HFF-Myc (cell line): ENCODE results near the gene LAG3.

Experiments used
- DNase-seq: peaks from one replicate; pipeline ENCODE4 v3.0.0-alpha.2; 2011; ENCODE audit warnings: low read depth; ENCODE audit errors: extremely low read depth
- H3K4me3 ChIP-seq: replicated peaks from 2 replicates; pipeline ENCODE4 v1.5.1; 2011; ENCODE audit warnings: low read depth, mild to moderate bottlenecking, control low read depth, low read length
- TF ChIP-seq, protein P1 (sequence below): IDR thresholded peaks from 2 replicates; pipeline ENCODE4 v1.5.1; 2012; ENCODE audit warnings: mild to moderate bottlenecking, low read depth, low read length, control low read depth; ENCODE audit errors: missing control alignments

The LAG3 gene

DNA sequence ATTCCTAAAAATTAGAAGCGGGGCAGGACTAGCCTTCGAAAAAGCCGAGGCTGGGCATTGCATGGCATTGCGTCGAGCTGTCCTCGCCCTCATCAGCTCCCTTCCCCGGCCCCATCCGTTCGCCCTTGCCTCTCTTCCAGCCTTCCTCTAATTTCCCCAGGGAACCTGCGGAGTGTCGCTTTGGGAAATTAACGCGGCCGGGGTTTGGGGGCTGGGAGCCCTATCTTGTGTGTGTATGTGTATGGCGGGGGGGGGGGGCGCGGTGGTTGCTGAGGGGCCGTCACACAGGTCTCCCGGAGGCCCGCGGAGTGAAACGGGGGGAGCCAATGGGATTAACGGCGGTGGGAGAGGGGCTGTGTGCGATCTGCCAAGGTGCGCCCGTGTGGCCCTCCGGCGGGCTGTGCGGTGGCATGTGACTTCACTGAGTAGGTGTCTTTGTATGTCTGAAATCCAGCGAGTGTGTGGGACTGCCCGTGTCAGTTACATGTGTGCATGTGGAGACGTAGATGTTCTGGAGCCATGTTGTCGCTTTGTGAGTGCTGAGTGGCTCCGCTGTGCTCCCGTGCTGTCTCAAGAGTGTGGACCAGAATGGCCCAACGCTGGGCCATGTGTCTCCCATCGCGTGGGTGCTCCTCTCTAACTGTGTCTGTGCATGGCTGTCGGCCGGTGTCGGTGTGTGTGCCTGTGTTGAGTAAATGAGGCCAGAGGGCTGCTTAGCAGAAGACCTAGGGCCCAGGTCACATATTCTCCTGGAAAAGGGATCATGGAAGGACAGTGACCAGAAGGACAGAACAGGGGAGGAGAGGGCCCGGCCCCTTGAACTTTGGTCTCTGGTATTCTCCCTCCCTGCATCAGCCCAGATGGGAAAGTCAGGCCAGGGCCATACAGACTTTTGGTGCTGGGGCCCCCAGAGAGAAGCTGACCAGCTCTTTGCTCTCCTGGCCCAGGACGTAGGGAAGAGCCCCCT, 4.7 kb upstream of the LAG3 start:
- TF ChIP-seq, protein P1, sequence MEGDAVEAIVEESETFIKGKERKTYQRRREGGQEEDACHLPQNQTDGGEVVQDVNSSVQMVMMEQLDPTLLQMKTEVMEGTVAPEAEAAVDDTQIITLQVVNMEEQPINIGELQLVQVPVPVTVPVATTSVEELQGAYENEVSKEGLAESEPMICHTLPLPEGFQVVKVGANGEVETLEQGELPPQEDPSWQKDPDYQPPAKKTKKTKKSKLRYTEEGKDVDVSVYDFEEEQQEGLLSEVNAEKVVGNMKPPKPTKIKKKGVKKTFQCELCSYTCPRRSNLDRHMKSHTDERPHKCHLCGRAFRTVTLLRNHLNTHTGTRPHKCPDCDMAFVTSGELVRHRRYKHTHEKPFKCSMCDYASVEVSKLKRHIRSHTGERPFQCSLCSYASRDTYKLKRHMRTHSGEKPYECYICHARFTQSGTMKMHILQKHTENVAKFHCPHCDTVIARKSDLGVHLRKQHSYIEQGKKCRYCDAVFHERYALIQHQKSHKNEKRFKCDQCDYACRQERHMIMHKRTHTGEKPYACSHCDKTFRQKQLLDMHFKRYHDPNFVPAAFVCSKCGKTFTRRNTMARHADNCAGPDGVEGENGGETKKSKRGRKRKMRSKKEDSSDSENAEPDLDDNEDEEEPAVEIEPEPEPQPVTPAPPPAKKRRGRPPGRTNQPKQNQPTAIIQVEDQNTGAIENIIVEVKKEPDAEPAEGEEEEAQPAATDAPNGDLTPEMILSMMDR = no peak
- no peak for DNase-seq
- peak overlapping the region; percentile 93 for H3K4me3 ChIP-seq

- TF ChIP-seq, protein P1 = no peak
- H3K4me3 ChIP-seq = peak overlapping the region; percentile 93
- DNase-seq = no peak
Measured at GRCh38 chr12:6768437-6768914, 3.8 kb upstream of the LAG3 start.

- H3K4me3 ChIP-seq = peak overlapping the region; percentile 93
- TF ChIP-seq, protein P1 = no peak
- no peak for DNase-seq
Measured at GRCh38 chr12:6768990-6769389, 3.3 kb upstream of the LAG3 start.

GRCh38 chr12:6769666-6770065, 2.7 kb upstream of the LAG3 start:
- TF ChIP-seq, protein P1 = no peak
- DNase-seq = no peak
- no peak overlapping the region for H3K4me3 ChIP-seq

GRCh38 chr12:6770094-6770493, 2.2 kb upstream of the LAG3 start:
- H3K4me3 ChIP-seq = no peak overlapping the region
- DNase-seq = no peak
- TF ChIP-seq, protein P1 = no peak

DNA sequence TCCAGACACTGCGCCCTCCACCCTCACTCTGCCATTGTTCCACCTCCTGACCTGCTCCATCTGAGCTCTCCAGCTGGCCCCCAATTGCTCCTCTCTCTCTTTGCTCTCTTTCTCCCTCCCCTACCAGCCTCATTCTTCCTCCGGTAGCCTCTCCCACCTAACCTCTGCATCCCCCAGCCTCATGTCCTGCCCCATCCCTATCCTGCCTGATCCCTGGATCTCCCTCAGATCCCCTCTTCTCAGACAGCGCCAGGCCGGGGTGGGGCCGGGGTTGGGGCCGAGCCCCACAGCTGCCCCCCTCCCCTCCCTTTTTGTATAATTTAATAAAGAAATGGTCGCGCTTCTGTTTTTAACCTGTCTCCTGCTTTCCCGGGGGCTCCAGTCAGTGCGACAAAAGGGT, 1.7 kb upstream of the LAG3 start:
- no peak for DNase-seq
- TF ChIP-seq, protein P1 = no peak
- H3K4me3 ChIP-seq = no peak overlapping the region

GRCh38 chr12:6771091-6771495, 1.2 kb upstream of the LAG3 start:
- no peak for DNase-seq
- TF ChIP-seq, protein P1 = no peak
- H3K4me3 ChIP-seq = no peak overlapping the region
